K562 (cell line): Measurements from ENCODE around the gene NR1H2. TPM values are rescaled to one million over a fixed set of nuclear protein-coding genes. Genes with fewer than 3 reads are reported as not detected.
A peak's percentile ranks its signal among the peaks of the same experiment; 100 is the strongest.

Experiments used
- CREB1 ChIP-seq, 2 experiments: sonication (generic) in 1 of 2; formaldehyde crosslinking in 1 of 2; IDR thresholded peaks; 2 replicates each; pipeline versions ENCODE4 v1.6.1 to v1.8.0; 2012 to 2022; ENCODE audit warnings: inconsistent platforms in 1 of 2, mild to moderate bottlenecking in 1 of 2, missing genetic modification reagents in 1 of 2, moderate library complexity in 1 of 2
- GTF2E2 ChIP-seq: fragments of 200-800 bp; sonication (Bioruptor generic); IDR thresholded peaks from 2 replicates; pipeline ENCODE4 v1.6.1; 2016; ENCODE audit warnings: missing genetic modification characterization, missing compliant biosample characterization
- HNRNPL ChIP-seq: fragments of 200-400 bp; formaldehyde crosslinking; IDR thresholded peaks from 2 replicates; pipeline ENCODE4 v1.6.1; 2017; ENCODE audit warnings: low read depth, mild to moderate bottlenecking, low read length
- L3MBTL2 ChIP-seq: fragments of 450-650 bp; IDR thresholded peaks from 2 replicates; pipeline ENCODE4 v1.6.1; 2016; ENCODE audit warnings: mild to moderate bottlenecking, moderate library complexity
- MAFG ChIP-seq: fragments of 450-650 bp; conservative IDR thresholded peaks from 2 replicates; pipeline ENCODE4 v1.6.1; 2016; ENCODE audit warnings: missing genetic modification characterization, missing compliant biosample characterization
- NFXL1 ChIP-seq: fragments of 450-650 bp; formaldehyde crosslinking; IDR thresholded peaks from 2 replicates; pipeline ENCODE4 v1.4.0; 2021; ENCODE audit warnings: mild to moderate bottlenecking
- PPARD ChIP-seq: fragments of 250-450 bp; sonication (Bioruptor Pico); IDR thresholded peaks from 2 replicates; pipeline ENCODE4 v1.8.0; 2022; ENCODE audit warnings: inconsistent platforms, mild to moderate bottlenecking, moderate library complexity
- RUNX1 ChIP-seq: sonication (generic); IDR thresholded peaks from 2 replicates; pipeline ENCODE4 v1.6.1; 2016; ENCODE audit warnings: antibody characterized with exemption, low read depth
- ZNF232 ChIP-seq: sonication (generic); formaldehyde crosslinking; IDR thresholded peaks from 2 replicates; pipeline ENCODE4 v1.8.0; 2022; ENCODE audit warnings: mild to moderate bottlenecking, missing genetic modification reagents
- polyA plus RNA-seq, 8 experiments: library from polyadenylated mRNA; depleted of rRNA in 4 of 8; stranded (reverse) in 5 of 8; unstranded in 3 of 8; fragments of >200 nt; fragmentation: Nextera tagmentation in 2 of 8; fragmentation: Illumina TruSeq in 1 of 8; extraction: Ambion mirVana in 2 of 8; extraction: Trizol in 1 of 8; gene quantifications; 2 replicates each; pipeline versions ENCODE4 v1.2.1 to v1.2.3, GENCODE V29; 2011 to 2014; ENCODE audit warnings: inconsistent platforms in 1 of 8, missing spikeins in 1 of 8
- total RNA-seq, 7 experiments: library from RNA; depleted of rRNA in 6 of 7; stranded (reverse); fragments of >200 nt in 6 of 7; fragmentation: Illumina TruSeq in 2 of 7; extraction: Trizol in 2 of 7; gene quantifications; 2 replicates each; pipeline versions ENCODE4 v1.2.1 to v1.2.3, GENCODE V29; 2011 to 2021; ENCODE audit warnings: low replicate concordance in 1 of 7
- TF ChIP-seq, protein P1 (sequence below), 2 experiments: fragments of 450-650 bp; formaldehyde crosslinking in 1 of 2; IDR thresholded peaks; 2 replicates each; pipeline versions ENCODE4 v1.4.0 to v1.6.1; 2014 to 2020; ENCODE audit warnings: mild to moderate bottlenecking in 2 of 2, borderline replicate concordance in 1 of 2, low read depth in 1 of 2
- TF ChIP-seq, protein P2 (sequence below): IDR thresholded peaks from 2 replicates; pipeline ENCODE4 v1.6.1; 2011; ENCODE audit warnings: borderline replicate concordance, low read depth, mild to moderate bottlenecking, moderate library complexity, low read length; ENCODE audit not compliant: insufficient read depth, poor library complexity, severe bottlenecking
- TF ChIP-seq, protein P3 (sequence below): sonication (generic); formaldehyde crosslinking; IDR thresholded peaks from 2 replicates; pipeline ENCODE4 v1.8.1; 2023; ENCODE audit warnings: mild to moderate bottlenecking, missing genetic modification reagents

NR1H2 gene
- total and polyA plus RNA-seq, 9 of the 15 experiments (the other 6 are each of a cell fraction or from before 2014, with no cell fraction given) = 0.11 to 73.8 (median 24.0) TPM

DNA sequence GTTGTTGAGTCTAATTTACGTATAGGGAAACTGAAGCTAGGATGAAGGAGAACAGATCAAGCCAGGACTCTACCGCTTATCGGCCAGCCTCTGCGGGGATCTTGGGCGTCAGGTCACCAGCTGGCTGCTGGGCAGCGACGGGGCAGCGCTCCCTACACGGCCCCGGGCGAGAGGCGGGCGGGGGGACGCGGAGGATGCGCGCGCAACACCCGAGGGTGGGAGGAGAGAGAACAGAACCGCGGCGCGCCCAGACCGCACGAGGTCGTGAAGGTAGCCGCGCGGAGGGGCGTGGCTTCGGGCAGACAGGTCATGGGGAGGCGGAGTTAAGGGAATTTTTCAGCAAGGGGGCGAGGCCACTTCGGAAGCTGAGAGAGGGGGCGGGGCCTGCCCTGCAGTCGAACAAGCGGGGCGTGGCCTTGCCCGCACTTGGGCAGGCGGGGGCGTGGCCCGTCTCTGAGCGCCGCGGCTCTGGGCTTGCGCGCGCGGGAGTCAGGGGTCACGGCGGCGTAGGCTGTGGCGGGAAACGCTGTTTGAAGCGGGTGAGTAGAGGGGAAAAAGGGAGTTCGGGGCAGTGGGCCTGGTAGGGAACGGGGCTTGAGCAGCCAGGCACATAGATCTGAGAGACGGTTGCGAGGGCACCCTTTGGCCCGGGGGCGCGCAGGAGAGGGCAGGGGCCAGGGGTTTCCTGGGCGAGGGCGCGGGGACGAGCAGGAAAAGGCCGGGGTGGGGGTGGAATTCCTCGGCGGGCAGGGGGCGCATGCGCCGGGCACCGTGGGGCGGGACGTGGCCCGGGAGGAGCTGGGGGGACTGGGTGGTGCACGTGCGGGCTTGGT lies 7.8 kb downstream of the NR1H2 start, which contains the start of gene POLD1 (continued):
- TF ChIP-seq, protein P1, sequence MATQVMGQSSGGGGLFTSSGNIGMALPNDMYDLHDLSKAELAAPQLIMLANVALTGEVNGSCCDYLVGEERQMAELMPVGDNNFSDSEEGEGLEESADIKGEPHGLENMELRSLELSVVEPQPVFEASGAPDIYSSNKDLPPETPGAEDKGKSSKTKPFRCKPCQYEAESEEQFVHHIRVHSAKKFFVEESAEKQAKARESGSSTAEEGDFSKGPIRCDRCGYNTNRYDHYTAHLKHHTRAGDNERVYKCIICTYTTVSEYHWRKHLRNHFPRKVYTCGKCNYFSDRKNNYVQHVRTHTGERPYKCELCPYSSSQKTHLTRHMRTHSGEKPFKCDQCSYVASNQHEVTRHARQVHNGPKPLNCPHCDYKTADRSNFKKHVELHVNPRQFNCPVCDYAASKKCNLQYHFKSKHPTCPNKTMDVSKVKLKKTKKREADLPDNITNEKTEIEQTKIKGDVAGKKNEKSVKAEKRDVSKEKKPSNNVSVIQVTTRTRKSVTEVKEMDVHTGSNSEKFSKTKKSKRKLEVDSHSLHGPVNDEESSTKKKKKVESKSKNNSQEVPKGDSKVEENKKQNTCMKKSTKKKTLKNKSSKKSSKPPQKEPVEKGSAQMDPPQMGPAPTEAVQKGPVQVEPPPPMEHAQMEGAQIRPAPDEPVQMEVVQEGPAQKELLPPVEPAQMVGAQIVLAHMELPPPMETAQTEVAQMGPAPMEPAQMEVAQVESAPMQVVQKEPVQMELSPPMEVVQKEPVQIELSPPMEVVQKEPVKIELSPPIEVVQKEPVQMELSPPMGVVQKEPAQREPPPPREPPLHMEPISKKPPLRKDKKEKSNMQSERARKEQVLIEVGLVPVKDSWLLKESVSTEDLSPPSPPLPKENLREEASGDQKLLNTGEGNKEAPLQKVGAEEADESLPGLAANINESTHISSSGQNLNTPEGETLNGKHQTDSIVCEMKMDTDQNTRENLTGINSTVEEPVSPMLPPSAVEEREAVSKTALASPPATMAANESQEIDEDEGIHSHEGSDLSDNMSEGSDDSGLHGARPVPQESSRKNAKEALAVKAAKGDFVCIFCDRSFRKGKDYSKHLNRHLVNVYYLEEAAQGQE (IDR thresholded peaks at IDR 0.05; ENCODE audit: borderline replicate concordance) = no peak
- TF ChIP-seq, protein P1 (CRISPR knock-in tag; IDR thresholded peaks at IDR 0.05; ENCODE audit: low read depth) = peak; percentile 85
- TF ChIP-seq CREB1 (IDR thresholded peaks at IDR 0.05) (peak; percentile 78), CREB1 (CRISPR knock-in tag; IDR thresholded peaks at IDR 0.05) (peak; percentile 74), PPARD (CRISPR knock-in tag) (no peak), ZNF232 (peak; percentile 55; the same call in 1 of the 2 replicates), HNRNPL (no peak), MAFG (no peak), GTF2E2 (tag) (no peak), RUNX1 (no peak; the same call in none of the 2 replicates), L3MBTL2 (peak; percentile 82), NFXL1 (CRISPR knock-in tag) (no peak)
- TF ChIP-seq, protein P2, sequence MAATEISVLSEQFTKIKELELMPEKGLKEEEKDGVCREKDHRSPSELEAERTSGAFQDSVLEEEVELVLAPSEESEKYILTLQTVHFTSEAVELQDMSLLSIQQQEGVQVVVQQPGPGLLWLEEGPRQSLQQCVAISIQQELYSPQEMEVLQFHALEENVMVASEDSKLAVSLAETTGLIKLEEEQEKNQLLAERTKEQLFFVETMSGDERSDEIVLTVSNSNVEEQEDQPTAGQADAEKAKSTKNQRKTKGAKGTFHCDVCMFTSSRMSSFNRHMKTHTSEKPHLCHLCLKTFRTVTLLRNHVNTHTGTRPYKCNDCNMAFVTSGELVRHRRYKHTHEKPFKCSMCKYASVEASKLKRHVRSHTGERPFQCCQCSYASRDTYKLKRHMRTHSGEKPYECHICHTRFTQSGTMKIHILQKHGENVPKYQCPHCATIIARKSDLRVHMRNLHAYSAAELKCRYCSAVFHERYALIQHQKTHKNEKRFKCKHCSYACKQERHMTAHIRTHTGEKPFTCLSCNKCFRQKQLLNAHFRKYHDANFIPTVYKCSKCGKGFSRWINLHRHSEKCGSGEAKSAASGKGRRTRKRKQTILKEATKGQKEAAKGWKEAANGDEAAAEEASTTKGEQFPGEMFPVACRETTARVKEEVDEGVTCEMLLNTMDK = no peak
- TF ChIP-seq, protein P3, sequence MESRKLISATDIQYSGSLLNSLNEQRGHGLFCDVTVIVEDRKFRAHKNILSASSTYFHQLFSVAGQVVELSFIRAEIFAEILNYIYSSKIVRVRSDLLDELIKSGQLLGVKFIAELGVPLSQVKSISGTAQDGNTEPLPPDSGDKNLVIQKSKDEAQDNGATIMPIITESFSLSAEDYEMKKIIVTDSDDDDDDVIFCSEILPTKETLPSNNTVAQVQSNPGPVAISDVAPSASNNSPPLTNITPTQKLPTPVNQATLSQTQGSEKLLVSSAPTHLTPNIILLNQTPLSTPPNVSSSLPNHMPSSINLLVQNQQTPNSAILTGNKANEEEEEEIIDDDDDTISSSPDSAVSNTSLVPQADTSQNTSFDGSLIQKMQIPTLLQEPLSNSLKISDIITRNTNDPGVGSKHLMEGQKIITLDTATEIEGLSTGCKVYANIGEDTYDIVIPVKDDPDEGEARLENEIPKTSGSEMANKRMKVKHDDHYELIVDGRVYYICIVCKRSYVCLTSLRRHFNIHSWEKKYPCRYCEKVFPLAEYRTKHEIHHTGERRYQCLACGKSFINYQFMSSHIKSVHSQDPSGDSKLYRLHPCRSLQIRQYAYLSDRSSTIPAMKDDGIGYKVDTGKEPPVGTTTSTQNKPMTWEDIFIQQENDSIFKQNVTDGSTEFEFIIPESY (CRISPR knock-in tag) = no peak
